GM11168 (cell line): ENCODE measurements around the gene AOC3.
"Not testable (repeated sequence)": the region's sequence is repeated elsewhere in the genome, so short reads cannot be mapped to it uniquely, and the experiment has no call there.

Experiments
- in situ Hi-C: fragments of 300-500 bp; cut with MboI; formaldehyde crosslinking; loops from one replicate; pipeline ENCODE4 v1.12.0; 2022; ENCODE audit warnings: low sequenced_read_pairs; ENCODE audit not compliant: unreplicated experiment

AOC3 gene

GRCh38 chr17:42843358-42843934 is 7.6 kb upstream of the AOC3 start:
- in situ Hi-C loops, result no loop called here

- in situ Hi-C loops, result no loop called here
These were observed 6.7 kb upstream of the AOC3 start, which contains the start of gene AOC2 for GRCh38 chr17:42844271-42844670. Gene AOC2 (plus strand): TSS chr17:42844580. CDS start chr17:42844627, 47 bp downstream.

- in situ Hi-C loops, result no loop called here
These were observed 6.0 kb upstream of the AOC3 start for GRCh38 chr17:42844761-42845555.

- in situ Hi-C loops, result no loop called here
These were observed 5.5 kb upstream of the AOC3 start for GRCh38 chr17:42845556-42845917.

GRCh38 chr17:42845918-42846593 is 4.9 kb upstream of the AOC3 start:
- in situ Hi-C loops, result no loop called here

GRCh38 chr17:42846594-42847280 is 4.3 kb upstream of the AOC3 start:
- in situ Hi-C loops, result no loop called here

- in situ Hi-C loops, result no loop called here
These were observed 2.9 kb upstream of the AOC3 start for GRCh38 chr17:42848093-42848492.

GRCh38 chr17:42849031-42849430 is 2.0 kb upstream of the AOC3 start:
- in situ Hi-C loops, result no loop called here

- in situ Hi-C loops, result no loop called here
These were observed 1.4 kb upstream of the AOC3 start for GRCh38 chr17:42849451-42850181.

GRCh38 chr17:42851371-42852240 is 607 bp downstream of the AOC3 start:
- in situ Hi-C loops, result not testable (repeated sequence)

GRCh38 chr17:42852351-42852750 is 1.4 kb downstream of the AOC3 start:
- in situ Hi-C loops, result no loop called here

- in situ Hi-C loops, result no loop called here
These were observed 2.0 kb downstream of the AOC3 start for GRCh38 chr17:42853004-42853403.

- in situ Hi-C loops, result no loop called here
These were observed 2.6 kb downstream of the AOC3 start for GRCh38 chr17:42853597-42853967.

- in situ Hi-C loops, result no loop called here
These were observed 3.2 kb downstream of the AOC3 start for GRCh38 chr17:42853968-42854790.

- in situ Hi-C loops, result no loop called here
These were observed 4.1 kb downstream of the AOC3 start for GRCh38 chr17:42855048-42855596.

GRCh38 chr17:42856093-42856492 is 5.1 kb downstream of the AOC3 start:
- in situ Hi-C loops, result not testable (repeated sequence)

GRCh38 chr17:42856516-42856915 is 5.5 kb downstream of the AOC3 start:
- in situ Hi-C loops, result not testable (repeated sequence)

GRCh38 chr17:42857389-42857788 is 6.4 kb downstream of the AOC3 start:
- in situ Hi-C loops, result no loop called here
